GM04504 (cell line): ENCODE data around the gene CREBBP.

Source experiments
- DNase-seq: peaks from one replicate; pipeline ENCODE4 v3.0.0-alpha.2; 2012; ENCODE audit warnings: low read depth

CREBBP gene

DNA sequence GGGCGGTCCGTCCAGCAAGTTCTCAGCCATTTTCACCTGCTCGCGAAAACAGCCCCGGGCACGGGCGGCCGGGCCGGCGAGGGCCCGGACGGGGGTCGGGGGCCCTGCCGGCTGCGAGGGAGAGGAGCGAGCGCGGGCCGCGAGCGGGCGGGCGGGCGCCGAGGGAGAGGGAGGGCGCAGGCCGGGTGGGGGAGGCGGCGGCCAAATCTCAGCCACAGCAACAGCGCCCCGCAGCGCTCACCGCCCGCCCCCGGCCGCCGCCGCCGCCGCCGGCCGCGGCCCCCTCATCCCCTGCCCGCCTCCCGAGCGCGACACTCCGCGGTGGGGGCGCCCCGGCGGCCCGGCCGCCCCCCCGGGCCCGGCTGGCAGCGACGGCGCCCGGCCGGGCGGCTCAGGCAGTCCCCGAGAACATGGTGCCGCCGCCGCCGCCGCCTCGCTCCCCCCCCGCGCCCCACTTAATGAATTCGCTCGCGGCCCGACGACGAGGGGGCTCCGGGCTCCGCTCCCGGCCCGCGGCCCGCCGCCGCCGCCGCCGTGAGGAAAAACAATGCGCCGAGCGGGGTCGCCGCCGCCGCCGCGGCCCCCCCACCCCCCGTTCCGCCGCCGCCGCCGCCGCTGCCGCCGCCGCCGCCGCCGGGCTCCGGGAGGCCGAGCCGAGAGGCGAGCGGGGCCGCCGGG is 487 bp downstream of the CREBBP start:
- no peak for DNase-seq

DNA sequence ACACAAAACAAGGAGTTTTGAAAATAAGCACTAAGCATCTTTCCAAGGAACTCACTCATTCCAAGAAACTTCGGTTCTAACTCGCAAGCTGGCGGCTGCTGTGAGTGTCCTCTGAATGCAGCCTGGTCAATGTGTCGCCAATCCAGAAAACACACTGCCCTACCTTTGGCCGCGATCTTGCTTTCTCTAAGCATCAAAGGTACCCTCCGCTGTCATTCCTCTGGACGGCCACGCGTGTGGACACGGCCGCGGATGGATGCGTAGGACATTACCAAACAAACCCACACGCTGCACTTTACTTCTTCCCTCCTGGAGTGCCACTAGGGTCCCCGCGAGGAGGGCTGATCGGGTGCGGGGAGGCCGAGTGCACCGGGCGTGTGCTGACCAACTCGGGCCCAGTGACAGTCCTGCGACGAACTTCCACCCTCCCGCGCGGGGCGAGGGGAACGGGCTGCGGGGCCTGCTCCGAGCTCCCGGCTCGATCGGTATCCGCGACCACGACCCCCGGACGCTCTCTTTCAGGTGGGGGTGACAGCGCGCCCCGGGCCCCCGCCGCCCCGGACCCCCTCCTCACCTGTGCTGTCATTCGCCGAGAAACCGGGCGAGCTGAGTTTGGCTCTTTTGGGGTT is 1.1 kb downstream of the CREBBP start:
- DNase-seq = no peak

DNA sequence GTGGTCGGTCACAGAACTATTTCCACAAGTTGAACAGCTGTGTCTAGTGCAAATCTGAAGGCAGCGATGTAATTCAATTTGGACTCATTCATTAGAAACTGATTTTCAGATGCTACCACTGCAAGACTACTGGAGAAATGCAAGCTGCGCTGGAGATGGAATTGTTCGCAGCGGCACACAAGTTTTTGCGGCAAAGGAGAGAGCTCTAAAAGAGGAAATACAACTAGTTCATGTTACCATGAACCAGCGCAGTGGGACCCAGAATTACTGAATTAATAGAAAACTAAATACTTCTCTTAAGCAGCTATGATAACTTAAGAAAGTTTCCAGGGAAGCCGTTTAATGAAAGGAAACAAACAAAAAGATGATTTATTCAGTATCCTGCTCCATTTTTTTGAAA is 1.9 kb downstream of the CREBBP start:
- no peak for DNase-seq

DNA sequence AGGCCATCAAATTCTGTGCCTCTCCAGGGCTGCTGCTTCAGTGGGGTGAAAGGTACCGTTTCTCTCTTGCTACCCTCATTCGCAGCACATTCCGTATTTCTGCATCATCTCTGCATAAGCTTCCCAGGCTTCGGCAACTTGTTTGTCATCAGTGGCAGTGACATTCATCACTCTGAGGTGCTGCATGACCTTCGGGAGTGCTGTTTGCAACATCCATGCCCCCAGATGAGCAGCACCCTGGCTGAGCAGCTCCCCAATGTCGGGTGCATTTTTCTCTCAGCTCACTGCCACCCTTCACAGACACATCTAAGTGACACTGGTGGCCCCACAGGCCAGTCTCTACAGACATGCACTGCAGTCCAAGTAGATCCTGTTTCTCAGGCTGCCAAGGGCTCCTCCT is 3.8 kb downstream of the CREBBP start:
- no peak for DNase-seq

DNA sequence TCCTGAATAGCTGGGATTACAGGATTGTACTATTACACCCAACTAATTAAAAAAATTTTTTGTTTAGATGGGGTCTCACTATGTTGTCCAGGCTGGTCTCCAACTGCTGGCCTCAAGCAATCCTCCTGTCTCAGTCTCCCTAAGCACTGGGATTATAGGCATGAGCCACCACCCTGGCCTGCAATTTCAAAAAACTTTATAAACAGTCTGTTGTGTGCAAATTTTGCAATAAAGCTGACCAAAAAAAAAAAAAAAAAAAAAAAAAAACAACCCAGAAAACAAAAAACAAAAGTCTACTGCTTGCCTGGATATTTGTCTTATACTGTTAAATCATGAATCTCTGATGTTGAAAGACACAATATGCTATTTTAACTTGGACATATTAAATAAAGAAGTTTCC is 4.4 kb downstream of the CREBBP start:
- no peak for DNase-seq

DNA sequence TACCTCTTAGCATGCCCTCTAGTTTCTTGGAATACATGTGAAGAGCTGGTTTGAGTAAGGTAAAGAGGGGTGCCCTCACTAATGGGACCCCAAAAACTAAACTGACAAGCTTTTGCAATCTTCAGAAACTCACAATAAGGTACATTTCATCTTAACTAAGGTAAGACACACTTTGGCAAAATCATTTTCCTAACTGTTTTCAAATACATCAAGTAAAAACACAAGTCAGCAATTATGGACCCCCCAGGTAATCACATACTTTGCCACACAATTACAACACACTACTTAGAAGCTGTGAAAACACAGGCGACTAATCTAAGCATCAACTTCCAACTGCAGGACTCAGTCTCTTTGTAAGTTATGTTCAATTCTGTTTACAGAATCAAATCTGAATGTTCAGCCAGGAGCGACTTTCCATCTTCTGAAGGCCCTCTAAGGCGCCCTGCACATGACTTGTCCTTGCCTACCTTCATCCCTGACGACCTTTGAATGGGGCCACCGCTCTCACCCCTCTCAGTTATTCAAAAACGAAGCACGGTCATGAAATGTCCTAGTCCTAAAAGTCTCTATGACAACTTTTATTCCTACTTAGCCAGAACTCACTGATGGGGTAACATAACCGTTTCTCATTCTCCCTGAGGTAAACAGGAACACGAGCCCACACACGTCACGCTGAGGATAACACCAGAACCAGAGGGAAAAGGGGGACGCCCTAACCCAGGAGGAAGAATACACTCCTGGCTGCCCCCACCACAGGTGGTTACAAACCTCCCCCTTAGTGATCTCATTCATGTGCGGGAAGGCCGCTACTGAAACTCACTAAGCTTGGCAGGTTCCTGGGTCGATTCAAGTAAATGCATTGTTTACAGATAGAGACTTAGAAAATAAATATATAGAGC is 5.5 kb downstream of the CREBBP start:
- DNase-seq = no peak

DNA sequence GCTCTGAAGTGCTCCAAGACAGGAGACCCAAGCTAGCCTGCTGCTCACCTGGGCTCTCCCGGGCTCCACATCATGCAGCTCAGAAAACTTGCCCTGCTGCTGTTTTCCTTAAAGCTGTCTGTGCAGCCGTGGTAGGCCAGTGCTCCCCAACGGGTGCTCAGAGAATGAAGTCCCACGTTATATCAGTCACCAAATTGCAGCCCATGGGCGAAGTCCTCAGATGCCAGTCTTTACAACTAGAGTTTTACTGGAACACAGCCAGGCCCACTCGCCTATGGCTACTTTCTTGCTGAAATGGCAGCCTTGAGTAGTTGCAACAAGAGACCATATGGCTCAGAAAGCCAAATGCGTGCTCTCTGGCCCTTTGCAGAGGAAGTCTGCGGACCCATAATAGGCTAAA is 6.3 kb downstream of the CREBBP start:
- no peak for DNase-seq

DNA sequence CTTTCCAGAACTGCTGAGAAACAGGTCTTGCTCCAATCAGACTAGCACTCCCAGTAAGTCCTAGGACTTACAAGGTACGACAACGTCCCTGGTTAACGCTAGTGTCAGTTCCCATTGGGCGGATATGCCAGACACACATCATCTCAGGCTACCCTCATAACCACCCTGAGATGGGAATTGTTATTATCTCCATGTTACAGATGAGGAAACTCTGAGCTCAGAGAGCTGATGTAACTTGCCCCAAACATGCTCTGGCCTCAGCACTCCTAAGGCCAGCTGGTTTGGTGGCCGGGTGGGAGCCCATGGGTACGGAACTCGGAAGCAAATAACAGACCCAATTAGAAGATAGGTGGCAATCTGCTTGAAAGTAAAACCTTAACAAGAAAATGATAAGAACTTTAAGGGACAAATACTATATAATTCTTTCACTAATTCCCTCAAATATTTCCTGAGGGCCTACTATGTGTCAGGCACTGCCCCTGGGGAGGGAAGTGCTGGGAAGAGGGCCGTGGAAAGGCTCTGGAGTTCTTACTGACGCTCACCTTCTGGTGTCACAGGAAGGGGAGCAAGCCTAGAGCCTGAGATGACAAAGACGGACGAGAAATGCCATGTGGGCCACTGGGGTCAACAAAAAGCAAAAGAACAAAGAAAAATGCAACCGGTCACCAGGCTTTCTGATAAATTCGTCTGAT is 6.9 kb downstream of the CREBBP start:
- DNase-seq = no peak

DNA sequence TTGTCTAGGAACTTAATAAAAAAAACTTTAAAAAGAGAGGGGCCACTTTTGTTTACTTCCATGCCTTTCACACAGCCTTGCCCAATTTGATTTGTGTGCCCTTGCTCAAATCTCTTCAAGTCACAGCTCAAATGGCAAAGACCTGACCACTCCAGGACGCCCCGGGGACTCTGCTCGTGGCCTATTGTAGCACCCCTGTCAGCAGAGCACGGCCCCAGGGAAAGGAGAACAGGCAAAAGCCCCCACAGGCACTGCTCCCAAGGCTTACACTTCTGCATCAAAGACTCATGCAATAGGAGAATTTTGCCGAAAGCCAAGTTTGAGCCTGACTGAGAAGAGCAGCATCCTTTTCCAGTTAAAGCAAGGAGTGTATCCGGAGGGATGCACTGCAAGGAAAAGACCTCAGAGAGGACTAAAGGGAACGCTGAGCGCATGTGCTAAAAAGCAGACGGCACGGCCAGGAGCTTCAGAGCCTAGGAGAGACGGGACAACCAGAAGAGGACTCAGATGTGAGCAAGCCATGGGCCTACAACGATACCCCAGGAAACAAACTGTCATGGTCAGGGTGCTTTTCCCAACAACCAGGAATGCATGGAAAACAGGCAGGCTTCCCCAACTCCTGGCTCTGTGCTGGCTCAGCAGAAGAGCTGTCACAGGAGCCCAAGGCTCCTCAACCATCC is 8.2 kb downstream of the CREBBP start:
- DNase-seq = no peak

DNA sequence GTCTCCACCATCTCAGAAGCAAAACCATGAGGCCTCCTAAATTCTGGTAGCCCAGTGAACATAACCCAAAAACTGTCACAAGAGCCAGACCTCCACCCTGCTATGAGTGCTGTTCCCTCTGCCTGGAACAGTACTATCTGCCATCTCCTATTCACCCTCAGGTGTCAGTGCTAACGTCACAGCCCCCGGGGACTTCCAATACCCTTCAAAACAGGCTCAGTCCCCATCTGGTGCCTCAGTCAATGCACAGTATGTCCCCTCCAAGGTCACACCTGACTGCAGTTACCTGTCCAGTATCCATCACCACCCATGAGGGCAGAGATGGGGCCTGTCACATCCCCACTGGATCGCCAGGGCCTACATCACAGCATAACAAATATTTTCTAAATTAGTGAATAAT is 11.5 kb downstream of the CREBBP start:
- no peak for DNase-seq

DNA sequence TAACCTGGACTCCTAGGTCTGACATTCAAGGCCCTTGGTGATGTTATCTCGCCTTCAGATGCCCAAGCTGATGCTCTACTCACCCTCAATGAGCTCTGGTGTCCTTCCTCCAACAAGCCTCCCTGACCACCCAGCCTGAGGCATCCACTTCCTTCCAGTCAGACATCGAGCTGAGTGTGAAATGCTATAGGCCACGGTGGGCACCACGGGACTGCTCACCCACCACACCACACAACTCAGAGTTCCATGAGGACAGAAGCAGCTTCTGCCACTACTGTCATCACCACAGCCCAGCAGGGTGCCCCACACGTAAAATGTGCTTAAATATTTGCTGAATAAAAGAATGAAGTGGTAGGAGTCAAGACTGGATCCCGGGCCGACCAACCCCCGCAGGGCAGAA is 12.0 kb downstream of the CREBBP start:
- DNase-seq = no peak

DNA sequence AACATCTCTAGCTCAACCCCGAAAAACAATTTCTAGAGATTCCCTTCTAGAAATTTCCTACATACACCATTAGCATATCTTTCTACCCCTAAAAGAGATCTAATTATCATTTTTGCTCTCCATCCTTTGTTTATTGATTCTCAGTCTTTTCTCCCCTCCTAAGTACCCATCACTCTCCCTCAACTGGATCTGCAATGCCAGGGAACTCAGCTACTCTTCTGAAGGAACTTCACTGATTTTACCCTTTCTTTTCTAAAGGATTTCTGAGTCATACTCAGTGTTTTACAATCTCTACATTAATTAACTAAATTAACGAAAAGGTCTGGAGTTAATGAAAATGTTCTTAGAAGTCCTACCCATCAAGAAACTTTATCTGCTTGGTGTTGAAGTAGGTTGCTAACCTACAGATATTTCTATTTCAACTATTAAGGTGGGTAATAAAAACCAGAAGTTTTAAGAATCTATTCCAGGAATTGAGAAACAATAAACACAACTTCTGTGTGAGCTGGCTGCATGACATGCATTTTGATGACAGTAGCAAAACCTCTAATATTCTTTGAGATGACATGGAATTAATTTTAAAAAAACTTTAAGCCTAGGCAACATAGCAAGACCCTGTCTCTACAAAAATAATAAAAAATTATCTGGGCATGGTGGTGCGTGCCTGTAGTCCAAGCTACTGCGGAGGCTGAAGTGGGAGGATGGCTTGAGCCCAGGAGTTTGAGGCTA is 13.6 kb downstream of the CREBBP start:
- no peak for DNase-seq

DNA sequence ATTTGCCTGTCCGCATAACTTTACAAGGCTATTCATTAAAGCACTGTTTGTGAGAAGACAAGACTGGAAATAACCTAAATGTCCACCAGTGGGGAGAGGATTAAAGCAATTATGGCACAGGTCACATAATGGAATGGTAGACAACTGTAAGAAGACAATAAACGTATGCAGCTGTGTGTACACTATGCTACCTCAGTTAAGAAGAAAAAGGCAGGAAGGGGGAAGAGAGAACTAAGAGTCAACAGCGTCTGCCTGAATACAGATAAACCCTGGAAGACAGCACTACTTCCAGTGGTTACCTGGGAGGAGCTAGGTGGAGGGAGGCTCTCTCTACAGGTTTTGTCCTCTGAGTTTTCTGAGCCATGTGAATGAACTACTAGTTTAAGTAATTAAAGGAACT is 15.3 kb downstream of the CREBBP start:
- no peak for DNase-seq

DNA sequence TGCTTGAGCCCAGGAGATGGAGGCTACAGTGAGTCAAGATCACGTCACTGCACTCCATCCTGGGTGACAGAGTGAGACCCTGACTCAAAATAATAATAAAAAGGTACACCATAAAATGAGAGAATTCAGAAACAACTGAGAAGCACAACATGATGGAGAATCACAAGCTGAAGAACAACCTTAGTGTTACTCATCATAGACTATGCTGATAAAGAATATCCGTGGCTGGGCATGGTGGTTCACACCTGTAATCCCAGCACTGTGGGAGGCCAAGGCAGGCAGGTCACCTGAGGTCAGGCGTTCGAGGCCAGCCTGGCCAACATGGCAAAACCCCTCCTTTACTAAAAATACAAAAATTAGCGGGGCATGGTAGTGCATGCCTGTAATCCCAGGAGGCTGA is 16.0 kb downstream of the CREBBP start:
- no peak for DNase-seq

DNA sequence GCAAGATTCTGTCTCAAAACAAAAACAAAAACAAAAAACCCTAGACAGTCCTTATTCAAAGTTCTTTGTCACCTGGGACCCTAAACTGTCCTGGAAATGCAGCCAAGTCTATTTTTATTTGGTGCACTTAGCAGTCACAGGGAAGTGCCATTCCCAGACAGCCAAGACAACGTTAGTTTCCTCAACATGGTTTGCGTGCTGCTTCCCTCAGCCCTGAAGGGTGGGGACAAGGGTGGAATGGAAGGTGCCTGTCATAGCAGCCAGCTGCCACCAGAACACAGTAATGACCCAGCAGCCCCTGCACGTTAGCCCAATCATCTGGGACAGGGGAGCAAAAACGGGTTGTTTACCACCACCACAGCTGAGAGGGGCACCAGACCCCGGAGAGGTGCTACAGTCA is 16.9 kb downstream of the CREBBP start:
- no peak for DNase-seq

DNA sequence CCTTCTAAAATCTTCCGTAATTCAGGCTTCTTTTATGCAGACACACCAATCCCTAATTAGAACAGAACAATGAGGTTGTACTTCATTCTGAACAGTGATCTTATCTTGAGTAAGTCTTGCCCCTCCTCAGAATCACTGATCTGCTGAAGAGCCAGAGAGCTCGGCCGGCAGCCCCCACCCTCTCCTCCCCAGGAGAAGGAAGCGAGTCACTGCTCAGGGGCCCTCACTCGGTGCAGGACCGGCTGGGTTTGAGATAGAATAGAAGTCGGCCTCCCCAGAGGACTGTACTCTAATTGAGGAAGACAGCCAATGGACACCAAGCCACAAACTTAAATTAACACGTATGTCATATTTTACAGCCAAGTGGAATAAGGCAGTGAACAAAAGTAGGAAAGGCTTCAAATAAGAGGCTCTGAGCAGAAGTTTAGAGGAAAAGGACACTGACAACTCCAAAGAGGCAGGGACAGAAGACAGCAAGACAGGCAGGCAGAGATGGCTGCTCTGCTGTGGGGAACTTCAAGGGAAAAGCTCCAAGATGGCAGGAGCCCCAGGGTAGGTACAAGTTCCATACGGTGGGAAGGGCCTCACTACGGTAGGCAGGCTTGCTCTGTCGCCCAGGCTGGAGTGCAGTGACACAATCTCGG is 18.6 kb downstream of the CREBBP start:
- no peak for DNase-seq

DNA sequence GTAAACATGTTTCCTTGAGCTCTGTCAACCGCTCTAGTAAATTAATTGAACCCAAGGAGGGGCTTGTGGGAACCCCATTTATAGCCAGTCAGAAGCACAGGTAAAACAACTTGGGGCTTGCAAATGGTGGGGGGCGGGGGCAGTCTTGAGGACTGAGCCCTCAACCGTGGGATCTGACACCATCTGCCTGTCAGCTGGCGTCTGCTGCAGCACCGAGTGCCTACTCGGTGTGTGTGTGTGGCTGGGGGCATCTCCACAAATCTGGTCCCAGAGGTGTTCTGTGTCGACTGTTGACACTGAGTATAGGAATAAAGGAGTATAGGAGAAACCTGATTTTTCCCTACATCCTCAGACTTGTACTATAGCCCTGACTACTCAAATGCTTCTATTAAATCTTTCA is 20.6 kb downstream of the CREBBP start:
- no peak for DNase-seq

DNA sequence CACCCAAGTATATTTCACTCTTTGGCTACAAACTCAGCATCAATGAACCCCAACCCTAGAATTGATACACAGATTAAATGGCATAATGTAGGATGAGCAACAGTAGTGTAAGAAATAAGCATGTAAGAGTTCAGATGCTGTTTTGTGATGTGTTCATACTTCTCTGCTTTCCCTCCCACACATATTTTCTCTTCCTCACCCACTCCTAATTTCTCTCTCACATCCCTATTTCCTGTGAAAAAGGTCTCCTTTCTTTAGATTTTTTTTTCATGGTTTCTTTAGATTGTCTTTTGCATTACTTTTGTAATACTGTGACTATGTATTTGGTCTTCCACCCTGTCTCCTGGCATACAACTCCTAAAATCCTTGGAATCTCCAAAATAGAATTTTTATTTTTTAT is 21.7 kb downstream of the CREBBP start:
- DNase-seq = no peak

DNA sequence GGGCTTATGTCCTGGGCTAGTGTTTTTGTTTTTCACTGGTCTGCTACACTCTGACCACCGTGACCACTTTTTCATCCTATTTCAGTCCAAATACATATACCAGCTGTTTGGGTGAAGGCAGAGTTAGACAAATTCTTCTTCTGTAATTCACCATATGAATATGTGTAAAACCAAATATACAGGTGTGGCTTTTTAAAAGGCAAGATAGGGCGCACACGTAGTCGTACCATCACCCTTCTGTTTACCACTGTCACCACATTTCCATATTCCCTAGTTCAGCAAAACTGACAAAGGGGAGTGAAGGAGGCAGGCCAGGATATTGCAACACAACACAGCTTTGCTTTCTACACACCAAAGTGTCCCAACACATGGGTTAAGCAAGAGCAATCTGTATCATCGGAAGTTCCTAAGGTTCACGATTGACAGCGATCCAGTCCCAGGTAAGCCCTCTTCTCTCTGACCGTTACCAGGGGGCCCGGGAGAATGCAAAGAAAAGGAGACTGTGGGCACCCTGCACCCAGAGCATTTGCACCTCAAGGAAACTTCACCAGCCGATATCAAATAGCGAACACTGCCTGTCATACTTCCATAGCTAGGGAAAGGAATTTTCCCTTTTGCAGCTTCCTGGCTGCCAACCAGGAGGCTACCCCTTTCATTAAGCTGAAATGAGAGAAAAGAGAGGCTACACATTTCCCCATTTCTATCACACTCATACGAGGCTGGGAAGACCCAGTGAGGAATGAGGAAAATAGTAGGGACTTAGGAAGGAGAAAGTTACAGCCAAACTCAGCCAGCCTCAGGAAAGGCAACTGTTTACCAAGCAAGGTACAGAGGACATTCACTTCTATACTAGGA is 23.1 kb downstream of the CREBBP start:
- DNase-seq = peak; percentile 49
